Endodermal cell (in vitro differentiated cells): ENCODE results near the gene RAB44. TPM values are rescaled to one million over a fixed set of nuclear protein-coding genes. Genes with fewer than 3 reads are reported as not detected.

Source experiments
- DNase-seq: peaks from one replicate; pipeline ENCODE4 v3.0.0-alpha.2; 2017
- H3K27ac ChIP-seq: 2 replicates; pipeline ENCODE4 v1.5.1; 2013; ENCODE audit warnings: mild to moderate bottlenecking, low read depth, low read length, moderate library complexity
- H3K27me3 ChIP-seq: 2 replicates; pipeline ENCODE4 v1.6.1; 2013; ENCODE audit warnings: mild to moderate bottlenecking, low read length, moderate library complexity; ENCODE audit not compliant: insufficient read depth, control insufficient read depth, poor library complexity, severe bottlenecking
- H3K36me3 ChIP-seq: 2 replicates; pipeline ENCODE4 v1.7.0; 2013; ENCODE audit warnings: mild to moderate bottlenecking, low read length, moderate library complexity; ENCODE audit not compliant: control insufficient read depth, insufficient read depth
- H3K4me1 ChIP-seq: one replicate; pipeline ENCODE4 v1.7.0; 2013; ENCODE audit warnings: low read length; ENCODE audit not compliant: control insufficient read depth, insufficient read depth
- H3K4me3 ChIP-seq: 2 replicates; pipeline ENCODE4 v1.5.1; 2013; ENCODE audit warnings: mild to moderate bottlenecking, low read length, moderate library complexity
- H3K9ac ChIP-seq: 2 replicates; pipeline ENCODE4 v1.6.1; 2013; ENCODE audit warnings: mild to moderate bottlenecking, low read length, moderate library complexity; ENCODE audit not compliant: poor library complexity, severe bottlenecking; ENCODE audit errors: extremely low read depth
- H3K9me3 ChIP-seq: 2 replicates; pipeline ENCODE4 v1.6.1; 2013; ENCODE audit warnings: mild to moderate bottlenecking, low read length, moderate library complexity; ENCODE audit not compliant: control insufficient read depth
- H3K27ac Mint-ChIP-seq: 2 replicates; pipeline ENCODE4 v1.8.0; 2020; ENCODE audit warnings: mixed read lengths
- H3K27me3 Mint-ChIP-seq: 2 replicates; pipeline ENCODE4 v1.8.0; 2021; ENCODE audit warnings: mild to moderate bottlenecking, mixed read lengths; ENCODE audit not compliant: insufficient read depth
- H3K36me3 Mint-ChIP-seq: 2 replicates; pipeline ENCODE4 v1.8.0; 2020; ENCODE audit warnings: low read depth, mixed read lengths
- H3K4me1 Mint-ChIP-seq: 2 replicates; pipeline ENCODE4 v1.8.0; 2020; ENCODE audit warnings: mixed read lengths
- H3K4me3 Mint-ChIP-seq: 2 replicates; pipeline ENCODE4 v1.8.0; 2020; ENCODE audit warnings: mild to moderate bottlenecking, moderate library complexity, mixed read lengths
- H3K9me3 Mint-ChIP-seq: 2 replicates; pipeline ENCODE4 v1.8.0; 2020; ENCODE audit warnings: mild to moderate bottlenecking, mixed read lengths
- CTCF ChIP-seq: fragments of 200-600 bp; sonication (generic); conservative IDR thresholded peaks from 2 replicates; pipeline ENCODE4 v1.5.0; 2021; ENCODE audit warnings: antibody characterized with exemption, mild to moderate bottlenecking
- WGBS, 2 experiments: methylation state at CpG; one replicate each; pipeline versions ENCODE4 v1.1.5 to v1.1.7; 2013; ENCODE audit warnings: missing lambda C conversion rate in 2 of 2, mixed read lengths in 1 of 2; ENCODE audit not compliant: insufficient coverage in 1 of 2, insufficient read length in 1 of 2; 5-methylcytosine and 5-hydroxymethylcytosine counted together
- total RNA-seq, 2 donors: library from RNA; stranded (reverse); fragmentation: NEBNext Ultra II Directional in 1 of 2; extraction: Animal tissue kit (Norgen Biotek cat#: 25700) in 1 of 2; gene quantifications; 2 replicates in 1 of 2; 3 replicates in 1 of 2; pipeline ENCODE4 v1.2.1, GENCODE V29; 2021

The RAB44 gene
- total RNA-seq, 2 donors from 2014 or later = not detected

- H3K36me3 ChIP-seq = no peaks in the 10 kb centered on the region
- H3K4me1 ChIP-seq = no peaks in the 10 kb centered on the region
- H3K9me3 Mint-ChIP-seq = no peaks in the 10 kb centered on the region
- H3K4me1 Mint-ChIP-seq = peaks cover 18% of the 10 kb centered on the region
- H3K9me3 ChIP-seq = no peaks in the 10 kb centered on the region
- 85 to 91% methylated on average over 8 of the region's 8 CpGs for WGBS, 2 experiments
- H3K4me3 Mint-ChIP-seq = no peak overlapping the region
- no peaks in the 10 kb centered on the region for H3K36me3 Mint-ChIP-seq
- no peak overlapping the region for H3K27ac Mint-ChIP-seq
- no peak for DNase-seq
- no peaks in the 10 kb centered on the region for H3K27me3 ChIP-seq
- peaks cover 6% of the 10 kb centered on the region for H3K27me3 Mint-ChIP-seq
- H3K9ac ChIP-seq = no peak overlapping the region
- no peak overlapping the region for H3K27ac ChIP-seq
- TF ChIP-seq CTCF = no peak
- H3K4me3 ChIP-seq = no peak overlapping the region
These were observed 84.0 kb downstream of the RAB44 start for GRCh38 chr6:36781669-36782068.

Other genes with a start within 250 kb of the RAB44 start
- gene STK38, start 150.3 kb upstream of the RAB44 start, total RNA-seq = 10 to 100 TPM; 35.2 to 38.3 TPM
- 100 to 1,000 TPM; 493 to 536 TPM for gene SRSF3, start 103.5 kb upstream of the RAB44 start, total RNA-seq
- gene CDKN1A, start 19.1 kb upstream of the RAB44 start, total RNA-seq = 1 to 10 TPM; 1.9 to 3.7 TPM
- under 1 TPM; 0.26 to 0.42 TPM for gene CPNE5, start 141.6 kb downstream of the RAB44 start, total RNA-seq
- gene PPIL1, start 177.0 kb downstream of the RAB44 start, total RNA-seq = 10 to 100 TPM; 36.7 to 53.3 TPM
- gene C6orf89, start 188.1 kb downstream of the RAB44 start, total RNA-seq = 10 to 100 TPM; 13.9 to 16.8 TPM